Trophoblast cell (in vitro differentiated cells and primary cell): ENCODE measurements around the gene INSYN2A.

Experiments
- DNase-seq, 2 donors: peaks; one replicate each; pipeline ENCODE4 v3.0.0-alpha.2; 2016
- H2AFZ ChIP-seq: 2 replicates; pipeline ENCODE4 v1.6.1; 2013; ENCODE audit warnings: low read length, moderate library complexity, mild to moderate bottlenecking; ENCODE audit not compliant: insufficient read depth, poor library complexity
- H2AK5ac ChIP-seq: 2 replicates; pipeline ENCODE4 v1.6.1; 2013; ENCODE audit warnings: mild to moderate bottlenecking, low read length
- H2BK120ac ChIP-seq: 2 replicates; pipeline ENCODE4 v1.6.1; 2013; ENCODE audit warnings: low read length, mild to moderate bottlenecking, moderate library complexity; ENCODE audit not compliant: insufficient read depth, poor library complexity
- H2BK12ac ChIP-seq: 2 replicates; pipeline ENCODE4 v1.6.1; 2013; ENCODE audit warnings: mild to moderate bottlenecking, low read length, moderate library complexity
- H2BK5ac ChIP-seq: 2 replicates; pipeline ENCODE4 v1.6.1; 2013; ENCODE audit warnings: low read length, low read depth, moderate library complexity, mild to moderate bottlenecking; ENCODE audit not compliant: poor library complexity
- H3K14ac ChIP-seq: 2 replicates; pipeline ENCODE4 v1.6.1; 2013; ENCODE audit warnings: mild to moderate bottlenecking, low read length
- H3K18ac ChIP-seq: 2 replicates; pipeline ENCODE4 v1.6.1; 2013; ENCODE audit warnings: mild to moderate bottlenecking, low read length
- H3K23ac ChIP-seq: 2 replicates; pipeline ENCODE4 v1.6.1; 2013; ENCODE audit warnings: low read length
- H3K27ac ChIP-seq: 2 replicates; pipeline ENCODE4 v1.5.1; 2013; ENCODE audit warnings: low read depth, mild to moderate bottlenecking, inconsistent platforms, low read length, moderate library complexity
- H3K27me3 ChIP-seq: 2 replicates; pipeline ENCODE4 v1.6.1; 2013; ENCODE audit warnings: inconsistent platforms, mild to moderate bottlenecking, low read length, moderate library complexity; ENCODE audit not compliant: insufficient read depth
- H3K36me3 ChIP-seq, 2 experiments: 1 replicate in 1 of 2; 2 replicates in 1 of 2; pipeline ENCODE4 v1.6.1; 2013; ENCODE audit warnings: low read length in 2 of 2, mild to moderate bottlenecking in 2 of 2, moderate library complexity in 1 of 2; ENCODE audit not compliant: insufficient read depth in 2 of 2, control insufficient read depth in 1 of 2
- H3K4ac ChIP-seq: 2 replicates; pipeline ENCODE4 v1.6.1; 2013; ENCODE audit warnings: low read depth, mild to moderate bottlenecking, low read length, moderate library complexity
- H3K4me1 ChIP-seq, 2 experiments: 1 replicate in 1 of 2; 2 replicates in 1 of 2; pipeline ENCODE4 v1.6.1; 2013; ENCODE audit warnings: low read length in 2 of 2, mild to moderate bottlenecking in 2 of 2, moderate library complexity in 1 of 2; ENCODE audit not compliant: insufficient read depth in 2 of 2, control insufficient read depth in 1 of 2
- H3K4me2 ChIP-seq: 2 replicates; pipeline ENCODE4 v1.6.1; 2013; ENCODE audit warnings: inconsistent platforms, mild to moderate bottlenecking, low read length, moderate library complexity
- H3K4me3 ChIP-seq: 2 replicates; pipeline ENCODE4 v1.5.1; 2013; ENCODE audit warnings: mild to moderate bottlenecking, low read depth, low read length, inconsistent platforms
- H3K79me1 ChIP-seq: one replicate; pipeline ENCODE4 v1.6.1; 2013; ENCODE audit warnings: low read length
- H3K79me2 ChIP-seq: 2 replicates; pipeline ENCODE4 v1.6.1; 2013; ENCODE audit warnings: low read length, mild to moderate bottlenecking; ENCODE audit not compliant: control insufficient read depth, insufficient read depth, poor library complexity
- H3K9ac ChIP-seq: 2 replicates; pipeline ENCODE4 v1.6.1; 2013; ENCODE audit warnings: mild to moderate bottlenecking, low read length
- H3K9me3 ChIP-seq: 2 replicates; pipeline ENCODE4 v1.6.1; 2013; ENCODE audit warnings: low read depth, mild to moderate bottlenecking, control low read depth, inconsistent platforms, low read length; ENCODE audit not compliant: insufficient read depth
- H4K12ac ChIP-seq: 2 replicates; pipeline ENCODE4 v1.6.1; 2013; ENCODE audit warnings: low read depth, mild to moderate bottlenecking, low read length, moderate library complexity
- H4K8ac ChIP-seq: 2 replicates; pipeline ENCODE4 v1.6.1; 2013; ENCODE audit warnings: low read depth, mild to moderate bottlenecking, low read length, moderate library complexity
- H4K91ac ChIP-seq: one replicate; pipeline ENCODE4 v1.6.1; 2013; ENCODE audit warnings: low read depth, mild to moderate bottlenecking, low read length, moderate library complexity
- WGBS: extraction: QIAGEN DNeasy Blood & Tissue Kit; methylation state at CpG from one replicate; pipeline ENCODE4 v1.1.7; 2013; ENCODE audit warnings: missing lambda C conversion rate; ENCODE audit not compliant: insufficient read length, insufficient coverage; ENCODE audit errors: extremely low coverage; 5-methylcytosine and 5-hydroxymethylcytosine counted together

INSYN2A gene

DNA sequence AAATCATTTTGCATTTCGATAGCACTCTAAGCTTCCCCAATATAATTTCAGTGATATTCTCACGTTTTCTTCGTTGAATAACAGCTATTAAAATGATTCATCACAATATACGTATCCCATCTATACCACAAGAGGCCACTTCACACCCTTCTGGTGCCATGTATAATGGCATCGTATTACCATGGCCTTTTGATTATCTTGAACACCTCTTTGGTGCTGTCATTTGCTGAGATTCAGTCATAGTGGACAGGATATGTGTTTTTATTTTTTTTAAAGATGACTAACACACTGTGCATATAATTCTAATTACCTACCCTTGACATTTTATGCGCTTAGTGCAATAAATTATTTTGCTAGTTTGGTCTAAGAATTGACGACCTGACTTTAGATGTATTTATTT, 6.7 kb upstream of the INSYN2A start:
- Histone ChIP-seq H2BK5ac (no peak overlapping the region), H3K4me2 (no peak overlapping the region), H3K27me3 (no peaks in the 10 kb centered on the region), H3K14ac (no peak overlapping the region), H3K4me1 (peaks cover 4 to 7% of the 10 kb centered on the region in 2 experiments), H3K4me3 (no peak overlapping the region), H3K23ac (no peak overlapping the region), H3K4ac (no peak overlapping the region), H4K12ac (no peak overlapping the region), H3K18ac (no peak overlapping the region), H4K91ac (no peak overlapping the region), H3K79me2 (no peaks in the 10 kb centered on the region), H2AFZ (no peak overlapping the region), H2AK5ac (no peak overlapping the region), H4K8ac (no peak overlapping the region), H3K27ac (no peak overlapping the region), H3K36me3 (peaks cover 2 to 5% of the 10 kb centered on the region in 2 experiments), H3K9me3 (no peaks in the 10 kb centered on the region), H2BK12ac (no peak overlapping the region), H3K9ac (no peak overlapping the region), H3K79me1 (no peaks in the 10 kb centered on the region), H2BK120ac (no peak overlapping the region)
- DNase-seq: no peak
- no CpG with 5 or more reads among the region's 7 CpGs for WGBS

DNA sequence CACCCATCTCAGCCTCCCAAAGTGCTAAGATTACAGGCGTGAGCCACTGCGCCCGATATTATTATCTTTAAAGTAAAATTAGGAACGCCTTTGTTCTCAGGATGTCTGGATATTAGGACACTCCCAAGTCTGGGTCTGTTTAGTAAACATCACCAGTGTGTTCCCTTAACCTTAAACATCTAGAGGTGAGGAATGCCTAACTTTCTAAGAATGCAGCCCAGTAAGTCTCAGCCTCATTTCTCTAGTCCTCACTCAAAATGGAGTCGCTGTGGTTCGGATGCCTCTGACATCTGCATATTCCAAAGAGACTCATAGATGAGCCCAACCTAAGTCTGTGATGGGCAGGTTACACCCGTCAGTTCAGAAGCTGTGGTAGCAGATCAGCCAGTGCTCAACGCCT, 4.3 kb upstream of the INSYN2A start:
- Histone ChIP-seq H3K9ac (no peak overlapping the region), H2AFZ (no peak overlapping the region), H3K27ac (no peak overlapping the region), H4K91ac (no peak overlapping the region), H3K27me3 (peaks cover 7% of the 10 kb centered on the region), H2BK12ac (no peak overlapping the region), H3K9me3 (no peaks in the 10 kb centered on the region), H3K18ac (no peak overlapping the region), H3K4ac (no peak overlapping the region), H2BK5ac (no peak overlapping the region), H3K36me3 (peaks cover 2 to 5% of the 10 kb centered on the region in 2 experiments), H4K8ac (no peak overlapping the region), H2BK120ac (no peak overlapping the region), H3K79me2 (no peaks in the 10 kb centered on the region), H3K23ac (no peak overlapping the region), H3K14ac (no peak overlapping the region), H3K4me1 (peaks cover 12 to 14% of the 10 kb centered on the region in 2 experiments), H4K12ac (no peak overlapping the region), H3K4me2 (no peak overlapping the region), H3K4me3 (no peak overlapping the region), H2AK5ac (no peak overlapping the region), H3K79me1 (no peaks in the 10 kb centered on the region)
- no CpG with 5 or more reads among the region's 8 CpGs for WGBS
- peak; percentile 37 to 75 for DNase-seq

DNA sequence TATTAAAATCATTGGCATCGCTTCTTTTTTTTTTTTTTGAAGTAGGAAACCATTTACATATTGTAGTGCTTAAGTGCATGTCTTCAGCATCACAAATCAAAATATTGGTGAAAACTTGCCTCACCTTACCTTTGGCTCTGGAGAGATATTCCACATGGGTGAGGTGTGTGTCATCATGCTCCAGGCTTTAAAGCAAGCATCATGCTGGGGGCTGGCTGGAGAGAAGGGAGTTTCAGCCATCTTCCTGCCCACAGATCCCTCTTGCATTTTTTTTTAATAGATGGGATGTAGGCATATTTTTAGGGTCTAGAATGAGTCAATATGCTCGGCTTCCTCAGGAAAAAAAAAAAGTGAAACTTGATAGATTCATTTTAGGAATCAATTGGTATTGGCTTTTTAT, 2.3 kb upstream of the INSYN2A start:
- Histone ChIP-seq H3K18ac (no peak overlapping the region), H3K4ac (no peak overlapping the region), H3K27me3 (peaks cover 21% of the 10 kb centered on the region), H2BK12ac (no peak overlapping the region), H2AK5ac (no peak overlapping the region), H3K27ac (no peak overlapping the region), H3K14ac (no peak overlapping the region), H2BK5ac (no peak overlapping the region), H3K4me1 (peaks cover 19 to 22% of the 10 kb centered on the region in 2 experiments), H3K79me2 (no peaks in the 10 kb centered on the region), H3K9me3 (no peaks in the 10 kb centered on the region), H3K36me3 (no peaks in the 10 kb centered on the region), H4K91ac (no peak overlapping the region), H2AFZ (no peak overlapping the region), H3K23ac (no peak overlapping the region), H2BK120ac (no peak overlapping the region), H3K9ac (no peak overlapping the region), H4K8ac (no peak overlapping the region), H3K79me1 (no peaks in the 10 kb centered on the region), H3K4me3 (no peak overlapping the region), H3K4me2 (no peak overlapping the region), H4K12ac (no peak overlapping the region)
- peak; percentile 66 to 77 for DNase-seq
- no CpG with 5 or more reads among the region's 2 CpGs for WGBS

DNA sequence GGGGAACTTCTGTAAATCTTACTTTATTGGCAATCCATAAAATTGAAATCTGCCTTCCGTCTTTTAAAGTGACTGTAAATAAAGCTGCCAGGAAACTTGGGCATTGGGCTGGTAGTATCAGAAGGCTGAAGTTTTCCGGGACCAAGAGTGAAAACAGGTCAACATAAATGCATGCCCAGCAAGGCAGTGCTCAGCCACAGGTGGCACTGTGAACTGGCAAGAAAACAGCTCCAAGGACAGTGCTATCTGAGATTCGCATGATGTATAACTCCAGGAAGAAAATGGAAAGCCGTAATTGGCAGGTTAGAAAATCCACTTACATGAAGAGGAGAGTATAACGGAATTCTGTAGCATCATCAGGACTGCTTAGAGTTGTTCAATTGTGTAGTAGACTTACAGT, 1.9 kb upstream of the INSYN2A start:
- H3K27ac ChIP-seq: no peak overlapping the region
- H3K4me2 ChIP-seq: no peak overlapping the region
- H2BK120ac ChIP-seq: no peak overlapping the region
- no peak overlapping the region for H3K23ac ChIP-seq
- no peaks in the 10 kb centered on the region for H3K79me1 ChIP-seq
- H3K79me2 ChIP-seq: no peaks in the 10 kb centered on the region
- no peaks in the 10 kb centered on the region for H3K36me3 ChIP-seq
- no peak overlapping the region for H2AK5ac ChIP-seq
- peaks cover 19 to 22% of the 10 kb centered on the region in 2 experiments for H3K4me1 ChIP-seq
- H4K91ac ChIP-seq: no peak overlapping the region
- no peak overlapping the region for H3K4ac ChIP-seq
- H2BK5ac ChIP-seq: no peak overlapping the region
- H4K8ac ChIP-seq: no peak overlapping the region
- no CpG with 5 or more reads among the region's 5 CpGs for WGBS
- H3K4me3 ChIP-seq: no peak overlapping the region
- H3K9ac ChIP-seq: no peak overlapping the region
- H3K27me3 ChIP-seq: peaks cover 21% of the 10 kb centered on the region
- no peak for DNase-seq
- no peak overlapping the region for H3K18ac ChIP-seq
- no peak overlapping the region for H3K14ac ChIP-seq
- H2AFZ ChIP-seq: no peak overlapping the region
- H2BK12ac ChIP-seq: no peak overlapping the region
- no peak overlapping the region for H4K12ac ChIP-seq
- no peaks in the 10 kb centered on the region for H3K9me3 ChIP-seq
